Lung (tissue), 12 donors: Measurements from ENCODE around the gene SH3RF2. TPM values are rescaled to one million over a fixed set of nuclear protein-coding genes. Genes with fewer than 3 reads are reported as not detected.

Experiments used
- ATAC-seq: fragments of 200-7000 bp; cut with Tn5 transposase; one replicate; pipeline ENCODE4 v1.9.1; 2020; ENCODE audit warnings: moderate number of reproducible peaks; ENCODE audit not compliant: insufficient read depth, low FRiP score
- DNase-seq, 3 donors: peaks; one replicate each; pipeline ENCODE4 v3.0.0-alpha.2; 2013 to 2017
- H3K27ac ChIP-seq, 2 donors: one replicate each; pipeline ENCODE4 v1.5.1; 2013; ENCODE audit warnings: mild to moderate bottlenecking in 2 of 2, moderate library complexity in 2 of 2, control low read depth in 1 of 2, inconsistent platforms in 1 of 2, low read depth in 1 of 2, low read length in 1 of 2
- H3K27me3 ChIP-seq, 3 donors: one replicate each; pipeline ENCODE4 v1.5.1; 2013; ENCODE audit warnings: low read length in 2 of 3; ENCODE audit not compliant: control insufficient read depth in 3 of 3, insufficient read depth in 3 of 3
- H3K36me3 ChIP-seq, 4 donors: one replicate each; pipeline ENCODE4 v1.5.1; 2013; ENCODE audit warnings: low read length in 4 of 4, mild to moderate bottlenecking in 1 of 4, moderate library complexity in 1 of 4; ENCODE audit not compliant: control insufficient read depth in 4 of 4, insufficient read depth in 4 of 4
- H3K4me1 ChIP-seq, 5 donors: one replicate each; pipeline ENCODE4 v1.5.1; 2013; ENCODE audit warnings: low read length in 5 of 5, mild to moderate bottlenecking in 2 of 5, moderate library complexity in 1 of 5; ENCODE audit not compliant: control insufficient read depth in 5 of 5, insufficient read depth in 5 of 5
- H3K4me3 ChIP-seq: one replicate; pipeline ENCODE4 v1.5.1; 2013; ENCODE audit warnings: mild to moderate bottlenecking, control low read depth, moderate library complexity
- H3K9ac ChIP-seq, 2 donors: one replicate each; pipeline ENCODE4 v1.5.1; 2013; ENCODE audit warnings: low read length in 2 of 2, control low read depth in 1 of 2; ENCODE audit not compliant: insufficient read depth in 1 of 2
- H3K9me3 ChIP-seq, 4 donors: one replicate each; pipeline ENCODE4 v1.5.1; 2013; ENCODE audit warnings: low read length in 3 of 4, mild to moderate bottlenecking in 1 of 4, moderate library complexity in 1 of 4; ENCODE audit not compliant: control insufficient read depth in 4 of 4, insufficient read depth in 3 of 4
- CTCF ChIP-seq: IDR thresholded peaks from 2 replicates; pipeline ENCODE4 v1.5.1; 2012; ENCODE audit warnings: mild to moderate bottlenecking; ENCODE audit errors: control extremely low read depth, extremely low read depth
- WGBS, 2 donors: extraction: QIAGEN DNeasy Blood & Tissue Kit; methylation state at CpG; one replicate each; pipeline ENCODE4 v1.1.7; 2013; 5-methylcytosine and 5-hydroxymethylcytosine counted together
- polyA plus RNA-seq, 2 donors: library from polyadenylated mRNA; stranded (reverse); fragments of 200-250 nt; gene quantifications; one replicate each; pipeline ENCODE4 v1.2.1, GENCODE V29; 2013
- total RNA-seq, 2 donors: library from RNA; depleted of rRNA in 1 of 2; stranded (reverse); fragments of >200 nt in 1 of 2; gene quantifications; one replicate each; pipeline ENCODE4 v1.2.1, GENCODE V29; 2014 to 2021
- donor health status: control.
- donor health status: control.
- donor health status: Bipolar disorder and iron deficiency.
- donor health status: healthy.
- donor health status: DM: yes; HTN: yes; CAD: no.

SH3RF2 gene
- total and polyA plus RNA-seq, 4 donors, result 1.3 to 14.3 (median 5.0) TPM

- Histone ChIP-seq H3K27me3 (peaks cover 0 to 20% (median 6%) of the 10 kb centered on the region in 3 donors), H3K27ac (no peak overlapping the region), H3K9me3 (no peaks in the 10 kb centered on the region), H3K36me3 (no peaks in the 10 kb centered on the region), H3K9ac (no peak overlapping the region), H3K4me1 (peaks cover 0 to 13% (median 5%) of the 10 kb centered on the region in 5 donors), H3K4me3 (no peak overlapping the region)
- DNase-seq, result no peak
- ATAC-seq, result no peak
- TF ChIP-seq CTCF, result no peak
- WGBS, 2 donors, result 37 to 42% methylated on average over 7 of the region's 7 CpGs
Measured at GRCh38 chr5:146079695-146080373, 143.5 kb downstream of the SH3RF2 start.

GRCh38 chr5:146081556-146081955 is 145.2 kb downstream of the SH3RF2 start:
- H3K4me1 ChIP-seq, result peaks cover 0 to 13% (median 5%) of the 10 kb centered on the region in 5 donors
- H3K27me3 ChIP-seq, result peaks cover 0 to 18% (median 6%) of the 10 kb centered on the region in 3 donors
- no peak overlapping the region for H3K27ac ChIP-seq
- no peak for TF ChIP-seq CTCF
- DNase-seq (peak; percentile 64 to 92 (median 88)), ATAC-seq (no peak)
- H3K9me3 ChIP-seq, result no peaks in the 10 kb centered on the region
- WGBS, 2 donors, result 55 to 66% methylated on average over 6 of the region's 6 CpGs
- no peaks in the 10 kb centered on the region for H3K36me3 ChIP-seq
- no peak overlapping the region for H3K4me3 ChIP-seq
- no peak overlapping the region for H3K9ac ChIP-seq

- ATAC-seq (no peak), DNase-seq (no peak)
- 85 to 97% methylated on average over 3 of the region's 3 CpGs for WGBS, 2 donors
- no peak for TF ChIP-seq CTCF
- no peaks in the 10 kb centered on the region for H3K36me3 ChIP-seq
- H3K9ac ChIP-seq, result no peak overlapping the region
- peaks cover 0 to 12% (median 6%) of the 10 kb centered on the region in 3 donors for H3K27me3 ChIP-seq
- H3K9me3 ChIP-seq, result no peaks in the 10 kb centered on the region
- peaks cover 0 to 13% (median 5%) of the 10 kb centered on the region in 5 donors for H3K4me1 ChIP-seq
- no peak overlapping the region for H3K27ac ChIP-seq
- H3K4me3 ChIP-seq, result no peak overlapping the region
Measured at GRCh38 chr5:146082798-146083197, 146.4 kb downstream of the SH3RF2 start.
